Measurements from ENCODE around the gene PTGS2. TPM values are rescaled to one million over a fixed set of nuclear protein-coding genes. Genes with fewer than 3 reads are reported as not detected.

The PTGS2 gene
- total RNA-seq, 1 donor from 2014 or later, result 2.8 TPM

DNA sequence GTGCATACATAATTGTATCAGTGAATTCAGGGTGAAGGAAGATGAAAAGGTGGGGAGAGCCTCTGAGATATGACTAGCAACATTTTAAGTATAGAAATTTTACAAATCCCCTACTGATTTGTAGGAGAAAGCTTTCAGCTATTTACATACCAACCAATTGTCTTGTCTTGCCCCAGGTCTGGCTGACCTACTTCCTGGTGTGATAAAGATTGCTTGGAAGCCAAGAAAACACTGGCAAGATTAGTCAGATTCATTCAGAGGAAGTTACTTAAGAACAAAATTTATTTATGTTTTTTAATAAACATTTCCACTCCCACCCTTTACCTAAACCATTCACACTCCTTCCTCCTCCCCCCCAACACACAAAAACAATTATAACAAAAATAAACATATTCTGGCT lies 17.5 kb downstream of the PTGS2 start:
- Histone ChIP-seq H3K27me3 (ENCODE audit: control insufficient read depth, insufficient read depth, low read length) (no peaks in the 10 kb centered on the region), H3K36me3 (ENCODE audit: control insufficient read depth, insufficient read depth, low read length) (no peaks in the 10 kb centered on the region), H3K4me3 (ENCODE audit: low read depth, low read length) (no peak overlapping the region)
- no peak for DNase-seq (ENCODE audit: low read depth)
- TF ChIP-seq, protein P1, sequence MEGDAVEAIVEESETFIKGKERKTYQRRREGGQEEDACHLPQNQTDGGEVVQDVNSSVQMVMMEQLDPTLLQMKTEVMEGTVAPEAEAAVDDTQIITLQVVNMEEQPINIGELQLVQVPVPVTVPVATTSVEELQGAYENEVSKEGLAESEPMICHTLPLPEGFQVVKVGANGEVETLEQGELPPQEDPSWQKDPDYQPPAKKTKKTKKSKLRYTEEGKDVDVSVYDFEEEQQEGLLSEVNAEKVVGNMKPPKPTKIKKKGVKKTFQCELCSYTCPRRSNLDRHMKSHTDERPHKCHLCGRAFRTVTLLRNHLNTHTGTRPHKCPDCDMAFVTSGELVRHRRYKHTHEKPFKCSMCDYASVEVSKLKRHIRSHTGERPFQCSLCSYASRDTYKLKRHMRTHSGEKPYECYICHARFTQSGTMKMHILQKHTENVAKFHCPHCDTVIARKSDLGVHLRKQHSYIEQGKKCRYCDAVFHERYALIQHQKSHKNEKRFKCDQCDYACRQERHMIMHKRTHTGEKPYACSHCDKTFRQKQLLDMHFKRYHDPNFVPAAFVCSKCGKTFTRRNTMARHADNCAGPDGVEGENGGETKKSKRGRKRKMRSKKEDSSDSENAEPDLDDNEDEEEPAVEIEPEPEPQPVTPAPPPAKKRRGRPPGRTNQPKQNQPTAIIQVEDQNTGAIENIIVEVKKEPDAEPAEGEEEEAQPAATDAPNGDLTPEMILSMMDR (IDR thresholded peaks at IDR 0.05; ENCODE audit: insufficient read depth, low read length, poor library complexity, severe bottlenecking), result no peak

DNA sequence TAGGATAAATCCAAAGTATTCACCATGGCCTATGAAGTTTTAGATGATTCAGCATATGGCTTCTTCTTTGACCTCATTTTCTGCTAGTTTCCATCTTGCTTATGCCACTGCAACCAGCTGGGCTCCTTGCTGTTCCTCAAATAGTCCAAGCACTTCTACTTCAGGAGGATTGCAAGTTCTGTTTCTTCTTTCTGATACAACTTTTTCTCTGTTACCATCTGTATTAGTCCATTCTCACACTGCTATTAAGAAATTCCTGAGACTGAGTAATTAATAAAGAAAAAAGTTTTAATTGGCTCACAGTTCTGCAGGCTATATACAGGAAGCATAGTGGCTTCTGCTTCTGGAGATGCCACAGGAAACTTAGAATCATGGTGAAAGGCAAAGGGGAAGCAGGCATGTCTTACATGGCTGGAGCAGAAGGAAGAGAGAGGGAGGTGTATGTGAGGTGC lies 20.3 kb downstream of the PTGS2 start:
- Histone ChIP-seq H3K27me3 (ENCODE audit: control insufficient read depth, insufficient read depth, low read length) (no peaks in the 10 kb centered on the region), H3K36me3 (ENCODE audit: control insufficient read depth, insufficient read depth, low read length) (no peaks in the 10 kb centered on the region), H3K4me3 (ENCODE audit: low read depth, low read length) (no peak overlapping the region)
- TF ChIP-seq, protein P1 (IDR thresholded peaks at IDR 0.05; ENCODE audit: insufficient read depth, low read length, poor library complexity, severe bottlenecking), result no peak
- DNase-seq (ENCODE audit: low read depth), result no peak

DNA sequence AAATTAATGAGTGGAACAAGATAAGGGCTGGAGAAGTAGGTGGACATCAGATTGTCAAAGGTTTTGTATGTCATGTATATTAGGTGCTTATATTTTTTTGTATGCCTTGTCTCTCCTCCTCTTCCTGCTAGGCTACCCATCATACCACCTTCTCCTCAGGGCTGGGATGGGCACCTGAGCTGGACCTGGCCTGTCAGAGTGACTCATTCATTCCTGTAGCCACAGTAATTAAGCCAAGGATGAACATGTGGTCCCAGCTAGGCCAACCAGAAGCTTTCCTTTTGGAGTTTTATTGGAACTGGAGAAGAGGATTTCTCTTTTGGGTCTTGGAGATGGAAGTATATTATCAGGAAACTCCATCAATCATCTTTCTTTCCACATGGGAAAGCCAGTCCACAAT lies 21.2 kb downstream of the PTGS2 start:
- DNase-seq (ENCODE audit: low read depth), result no peak
- TF ChIP-seq, protein P1 (IDR thresholded peaks at IDR 0.05; ENCODE audit: insufficient read depth, low read length, poor library complexity, severe bottlenecking), result no peak
- no peaks in the 10 kb centered on the region for H3K27me3 ChIP-seq (ENCODE audit: control insufficient read depth, insufficient read depth, low read length)
- H3K36me3 ChIP-seq (ENCODE audit: control insufficient read depth, insufficient read depth, low read length), result no peaks in the 10 kb centered on the region
- no peak overlapping the region for H3K4me3 ChIP-seq (ENCODE audit: low read depth, low read length)

DNA sequence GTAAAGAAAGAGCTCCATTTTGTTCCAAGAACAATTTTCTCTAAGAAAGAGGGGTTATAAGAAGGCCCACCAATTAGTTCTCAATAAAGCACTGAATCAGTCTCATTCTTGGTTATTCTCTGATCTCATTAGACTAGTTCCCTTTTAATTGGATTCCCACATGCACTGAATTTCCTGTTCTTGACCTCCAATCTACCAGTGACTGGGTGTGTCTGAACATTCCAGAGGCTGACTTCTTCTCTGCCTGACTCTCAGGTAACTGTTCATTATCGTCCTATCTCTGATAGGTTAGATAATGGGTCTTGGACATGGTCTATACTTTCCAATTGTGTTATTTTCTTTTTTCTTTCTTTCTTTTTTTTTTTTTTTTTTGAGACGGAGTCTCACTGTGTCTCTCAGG lies 22.7 kb downstream of the PTGS2 start:
- Histone ChIP-seq H3K27me3 (ENCODE audit: control insufficient read depth, insufficient read depth, low read length) (no peaks in the 10 kb centered on the region), H3K4me3 (ENCODE audit: low read depth, low read length) (no peak overlapping the region), H3K36me3 (ENCODE audit: control insufficient read depth, insufficient read depth, low read length) (no peaks in the 10 kb centered on the region)
- TF ChIP-seq, protein P1 (IDR thresholded peaks at IDR 0.05; ENCODE audit: insufficient read depth, low read length, poor library complexity, severe bottlenecking), result no peak
- no peak for DNase-seq (ENCODE audit: low read depth)

DNA sequence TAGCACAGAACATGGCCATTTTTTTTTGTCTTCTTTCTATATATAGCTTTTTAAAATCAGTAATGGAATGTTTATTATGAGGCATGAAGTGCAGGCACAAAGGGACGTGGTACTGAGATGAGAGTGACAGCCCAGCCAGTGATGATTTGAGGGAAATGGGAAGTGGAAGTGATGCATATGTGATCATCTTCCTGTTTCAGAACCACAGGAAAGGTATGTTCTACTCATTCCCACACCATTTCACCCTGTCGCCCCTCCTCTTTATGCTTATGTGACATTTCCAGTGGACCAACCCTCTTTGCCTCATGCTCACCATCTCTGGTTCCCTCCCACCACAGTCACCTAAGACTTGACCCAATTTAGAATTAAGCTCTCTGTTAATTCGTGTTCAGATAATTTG lies 24.3 kb downstream of the PTGS2 start:
- TF ChIP-seq, protein P1 (IDR thresholded peaks at IDR 0.05; ENCODE audit: insufficient read depth, low read length, poor library complexity, severe bottlenecking), result no peak
- Histone ChIP-seq H3K36me3 (ENCODE audit: control insufficient read depth, insufficient read depth, low read length) (no peaks in the 10 kb centered on the region), H3K4me3 (ENCODE audit: low read depth, low read length) (no peak overlapping the region), H3K27me3 (ENCODE audit: control insufficient read depth, insufficient read depth, low read length) (no peaks in the 10 kb centered on the region)
- DNase-seq (ENCODE audit: low read depth), result no peak

DNA sequence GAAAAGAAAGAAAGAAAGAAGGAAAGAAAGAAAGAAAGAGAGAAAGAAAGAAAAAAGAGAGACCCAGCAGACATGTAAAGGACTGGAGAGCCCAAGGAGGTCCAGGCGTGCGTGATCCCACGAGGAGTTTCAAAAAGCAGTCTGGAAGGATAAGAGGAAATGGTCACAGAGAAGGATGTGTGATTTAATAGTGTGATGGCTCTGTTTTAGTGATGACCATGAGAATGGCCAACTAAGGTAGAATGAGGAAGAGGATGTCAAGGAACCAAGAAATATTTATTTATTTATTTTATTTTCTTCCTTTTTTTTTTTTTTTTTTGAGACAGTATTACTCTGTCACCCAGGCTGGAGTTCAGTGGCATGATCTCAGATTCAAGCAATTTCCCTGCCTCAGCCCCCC lies 25.5 kb downstream of the PTGS2 start:
- no peaks in the 10 kb centered on the region for H3K27me3 ChIP-seq (ENCODE audit: control insufficient read depth, insufficient read depth, low read length)
- H3K36me3 ChIP-seq (ENCODE audit: control insufficient read depth, insufficient read depth, low read length), result no peaks in the 10 kb centered on the region
- TF ChIP-seq, protein P1 (IDR thresholded peaks at IDR 0.05; ENCODE audit: insufficient read depth, low read length, poor library complexity, severe bottlenecking), result no peak
- DNase-seq (ENCODE audit: low read depth), result no peak
- no peak overlapping the region for H3K4me3 ChIP-seq (ENCODE audit: low read depth, low read length)

Data from kidney epithelial cell (primary cell).